Ramos (cell line): ENCODE data around the gene CISD2.
"Not testable (repeated sequence)": the region's sequence is repeated elsewhere in the genome, so short reads cannot be mapped to it uniquely, and the experiment has no call there.

ENCODE experiments used
- in situ Hi-C: fragments of 300-500 bp; cut with MboI; formaldehyde crosslinking; loops from one replicate; pipeline ENCODE4 v1.14.3; 2022; ENCODE audit warnings: low sequenced_read_pairs; ENCODE audit not compliant: unreplicated experiment

The CISD2 gene

GRCh38 chr4:102897610-102898009, 28.8 kb downstream of the CISD2 start:
- in situ Hi-C loops: not testable (repeated sequence)

GRCh38 chr4:102901804-102902203, 33.0 kb downstream of the CISD2 start:
- in situ Hi-C loops: no loop called here

GRCh38 chr4:102918859-102919258, 50.1 kb downstream of the CISD2 start:
- in situ Hi-C loops: no loop called here

GRCh38 chr4:102919697-102920096, 50.9 kb downstream of the CISD2 start:
- in situ Hi-C loops: not testable (repeated sequence)

- in situ Hi-C loops: no loop called here
These were observed 66.9 kb downstream of the CISD2 start for GRCh38 chr4:102935716-102936115.

- in situ Hi-C loops: not testable (repeated sequence)
These were observed 69.3 kb downstream of the CISD2 start for GRCh38 chr4:102938063-102938462.
